Right lobe of liver (tissue), 4 donors: Measurements from ENCODE around the gene SPTBN2.

Experiments
- CTCF ChIP-seq, 4 donors: fragments of 200-600 bp in 3 of 4; fragments of 450-650 bp in 1 of 4; IDR thresholded peaks; one replicate each; pipeline versions ENCODE4 v1.5.1 to v1.8.0; 2016 to 2022; ENCODE audit warnings: antibody characterized with exemption in 4 of 4, mild to moderate bottlenecking in 2 of 4
- POLR2A ChIP-seq: fragments of 450-650 bp; IDR thresholded peaks from one replicate; pipeline ENCODE4 v1.6.1; 2017; ENCODE audit warnings: antibody characterized with exemption, mild to moderate bottlenecking
- donor health status: DM: no; HTN: no; CAD: no.
- donor health status: DM: no; HTN: no; CAD: no.
- donor health status: DM: no; HTN: yes; CAD: no.

- no peak for TF ChIP-seq POLR2A
- TF ChIP-seq CTCF (IDR thresholded peaks at IDR 0.05) = no peak
Observed at GRCh38 chr11:66691311-66691980, 37.6 kb downstream of the SPTBN2 start.
